ENCODE data around the gene DLG2. TPM values are rescaled to one million over a fixed set of nuclear protein-coding genes. Genes with fewer than 3 reads are reported as not detected.

Gene DLG2
- total RNA-seq, 4 donors from 2014 or later: 0.18 to 8.3 (median 2.5) TPM

DNA sequence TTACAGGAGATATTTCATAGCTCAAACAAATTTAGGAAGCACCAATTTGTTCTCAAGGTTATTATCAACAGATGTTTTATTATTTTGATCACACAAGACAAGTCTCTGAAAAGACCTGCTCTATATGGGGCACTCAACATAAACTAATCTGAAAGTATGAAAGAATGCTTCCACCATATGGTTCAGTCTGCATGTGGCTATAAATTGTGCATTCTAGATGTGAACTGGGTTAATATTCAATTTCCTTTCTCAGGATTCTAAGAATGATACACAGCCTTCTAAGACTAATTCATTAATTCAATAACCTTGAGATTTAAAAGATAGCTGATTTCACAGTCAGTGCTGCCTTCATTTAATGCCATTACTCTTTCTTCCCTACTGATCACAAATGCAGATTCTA lies 1489.6 kb downstream of the DLG2 start:
- TF ChIP-seq POLR2A (IDR thresholded peaks at IDR 0.05): no peak
- TF ChIP-seq, protein P1, sequence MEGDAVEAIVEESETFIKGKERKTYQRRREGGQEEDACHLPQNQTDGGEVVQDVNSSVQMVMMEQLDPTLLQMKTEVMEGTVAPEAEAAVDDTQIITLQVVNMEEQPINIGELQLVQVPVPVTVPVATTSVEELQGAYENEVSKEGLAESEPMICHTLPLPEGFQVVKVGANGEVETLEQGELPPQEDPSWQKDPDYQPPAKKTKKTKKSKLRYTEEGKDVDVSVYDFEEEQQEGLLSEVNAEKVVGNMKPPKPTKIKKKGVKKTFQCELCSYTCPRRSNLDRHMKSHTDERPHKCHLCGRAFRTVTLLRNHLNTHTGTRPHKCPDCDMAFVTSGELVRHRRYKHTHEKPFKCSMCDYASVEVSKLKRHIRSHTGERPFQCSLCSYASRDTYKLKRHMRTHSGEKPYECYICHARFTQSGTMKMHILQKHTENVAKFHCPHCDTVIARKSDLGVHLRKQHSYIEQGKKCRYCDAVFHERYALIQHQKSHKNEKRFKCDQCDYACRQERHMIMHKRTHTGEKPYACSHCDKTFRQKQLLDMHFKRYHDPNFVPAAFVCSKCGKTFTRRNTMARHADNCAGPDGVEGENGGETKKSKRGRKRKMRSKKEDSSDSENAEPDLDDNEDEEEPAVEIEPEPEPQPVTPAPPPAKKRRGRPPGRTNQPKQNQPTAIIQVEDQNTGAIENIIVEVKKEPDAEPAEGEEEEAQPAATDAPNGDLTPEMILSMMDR (IDR thresholded peaks at IDR 0.05): no peak
- no peak overlapping the region for H3K4me3 ChIP-seq
- H3K4me1 ChIP-seq: no peaks in the 10 kb centered on the region
- no peaks in the 10 kb centered on the region for H3K36me3 ChIP-seq
- H3K27me3 ChIP-seq: no peaks in the 10 kb centered on the region
- H3K27ac ChIP-seq: no peak overlapping the region
- DNase-seq: no peak
- no peaks in the 10 kb centered on the region for H3K9me3 ChIP-seq

DNA sequence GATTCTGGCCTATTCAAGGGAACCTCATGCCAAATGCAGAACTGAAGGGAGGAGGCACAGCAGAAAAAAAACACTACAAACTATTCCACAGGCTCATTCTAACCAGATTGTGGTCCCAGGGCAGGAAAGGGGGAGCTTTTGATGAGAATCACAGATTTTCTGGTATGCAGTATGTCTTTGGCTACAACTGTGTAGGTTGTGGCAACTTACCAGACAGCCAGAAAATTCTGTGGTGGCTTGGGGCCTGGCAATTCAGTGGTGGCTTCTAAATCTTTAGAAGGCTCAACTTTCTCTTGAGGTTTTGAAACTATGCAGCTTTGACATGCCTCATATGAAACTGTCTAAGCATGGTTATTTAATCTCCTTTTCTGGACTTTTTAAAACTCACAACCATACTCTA lies 1490.2 kb downstream of the DLG2 start:
- no peaks in the 10 kb centered on the region for H3K9me3 ChIP-seq

DNA sequence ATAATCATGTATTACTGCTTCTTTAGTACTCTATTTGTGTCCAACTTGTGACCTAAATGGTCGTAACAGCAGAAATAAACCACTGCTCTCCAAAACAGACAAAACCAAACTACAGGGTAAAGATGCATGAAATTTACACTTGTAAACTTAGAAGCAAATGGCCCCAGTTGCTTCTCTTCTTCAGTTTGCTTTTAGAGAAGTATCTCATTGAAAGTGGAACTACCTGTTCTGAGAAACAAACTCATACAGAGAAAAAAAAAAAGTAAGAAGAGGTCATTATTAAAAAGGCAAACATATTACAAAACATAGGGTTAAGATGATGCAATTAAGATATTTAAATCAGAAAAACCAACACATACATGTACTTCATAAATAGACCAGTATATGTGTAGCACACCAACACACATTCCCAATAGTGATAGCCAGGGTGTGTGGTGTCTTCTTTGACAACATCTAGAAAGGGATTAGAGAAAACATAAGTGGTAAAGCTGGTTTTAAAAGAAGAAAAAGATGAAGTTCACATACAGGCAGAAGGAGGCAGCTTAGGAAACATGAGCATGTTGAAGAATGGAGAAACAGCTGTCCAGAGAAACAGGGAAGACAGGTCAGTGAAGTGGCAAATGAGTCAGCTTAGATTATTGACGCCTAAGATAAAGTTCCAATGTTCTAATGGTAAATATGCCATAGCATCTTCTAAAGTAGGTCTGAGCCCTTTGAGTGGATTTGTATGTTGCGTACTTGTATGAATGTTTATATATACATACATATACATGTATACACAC lies 1496.3 kb downstream of the DLG2 start:
- Histone ChIP-seq H3K36me3 (no peaks in the 10 kb centered on the region), H3K9me3 (no peaks in the 10 kb centered on the region), H3K4me3 (no peak overlapping the region), H3K27me3 (no peaks in the 10 kb centered on the region), H3K4me1 (no peaks in the 10 kb centered on the region), H3K27ac (no peak overlapping the region)
- TF ChIP-seq, protein P1 (IDR thresholded peaks at IDR 0.05): no peak
- no peak for TF ChIP-seq POLR2A (IDR thresholded peaks at IDR 0.05)
- DNase-seq: no peak

More for the DNA sequence above, 1490.2 kb downstream of the DLG2 start:
- Histone ChIP-seq H3K36me3 (no peaks in the 10 kb centered on the region), H3K27ac (no peak overlapping the region), H3K27me3 (no peaks in the 10 kb centered on the region), H3K4me1 (no peaks in the 10 kb centered on the region), H3K4me3 (no peak overlapping the region)
- no peak for DNase-seq
- no peak for TF ChIP-seq POLR2A (IDR thresholded peaks at IDR 0.05)
- TF ChIP-seq, protein P1 (IDR thresholded peaks at IDR 0.05): no peak

DNA sequence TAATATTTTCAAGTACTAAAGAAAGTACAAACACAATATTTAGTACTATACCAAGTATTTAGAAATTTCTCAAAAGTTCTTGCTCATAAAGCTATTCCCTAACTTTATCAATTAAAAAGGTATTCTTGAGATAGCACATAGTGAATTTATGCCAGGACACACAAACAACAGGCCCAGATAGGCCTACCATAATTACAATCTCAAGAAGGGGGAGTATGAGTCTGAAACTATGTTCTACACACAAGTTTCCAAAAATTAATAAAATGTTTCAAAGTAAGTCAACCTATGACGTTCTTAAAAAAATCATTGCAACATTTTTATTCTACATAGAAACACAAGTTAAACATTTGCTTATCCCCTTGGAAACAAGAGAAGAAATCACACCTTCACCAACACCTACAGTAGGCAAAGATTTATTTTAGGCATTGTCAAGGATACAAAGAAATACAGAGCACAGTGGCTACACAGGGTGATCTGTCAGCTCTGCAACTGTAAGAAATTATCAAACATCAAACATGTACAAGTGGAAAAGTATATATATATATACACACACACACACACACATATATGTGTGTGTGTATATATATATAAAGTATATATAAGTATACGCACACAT lies 1497.1 kb downstream of the DLG2 start:
- H3K36me3 ChIP-seq: no peaks in the 10 kb centered on the region

DNA sequence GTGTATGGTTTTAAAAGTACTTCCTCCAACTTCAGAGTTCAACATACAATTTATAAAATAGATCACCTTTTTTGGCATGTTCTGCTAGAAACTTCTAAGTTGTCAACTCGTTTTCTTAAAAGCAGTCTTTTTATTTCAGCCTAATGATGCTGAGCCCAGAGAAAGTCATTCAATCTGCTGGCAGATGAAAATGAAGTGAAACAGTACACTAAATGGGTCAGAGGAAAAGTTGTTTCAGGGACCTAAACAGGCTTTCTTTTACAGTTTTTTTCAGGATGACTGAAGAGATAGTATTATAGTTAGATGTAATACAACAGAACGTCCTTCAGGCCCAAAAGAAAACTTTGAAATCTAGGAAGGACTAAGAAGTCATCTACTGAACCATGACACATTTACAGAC lies 1498.3 kb downstream of the DLG2 start:
- no peak for DNase-seq
- Histone ChIP-seq H3K4me3 (no peak overlapping the region), H3K36me3 (no peaks in the 10 kb centered on the region), H3K4me1 (no peaks in the 10 kb centered on the region), H3K27ac (no peak overlapping the region), H3K27me3 (no peaks in the 10 kb centered on the region), H3K9me3 (no peaks in the 10 kb centered on the region)
- TF ChIP-seq, protein P1 (IDR thresholded peaks at IDR 0.05): no peak
- TF ChIP-seq POLR2A (IDR thresholded peaks at IDR 0.05): no peak

More for the DNA sequence above, 1497.1 kb downstream of the DLG2 start:
- Histone ChIP-seq H3K4me1 (no peaks in the 10 kb centered on the region), H3K4me3 (no peak overlapping the region), H3K9me3 (no peaks in the 10 kb centered on the region), H3K27me3 (no peaks in the 10 kb centered on the region), H3K27ac (no peak overlapping the region)
- no peak for DNase-seq
- no peak for TF ChIP-seq POLR2A (IDR thresholded peaks at IDR 0.05)
- TF ChIP-seq, protein P1 (IDR thresholded peaks at IDR 0.05): no peak
